ENCODE results near the gene TNP2.

Gene TNP2

DNA sequence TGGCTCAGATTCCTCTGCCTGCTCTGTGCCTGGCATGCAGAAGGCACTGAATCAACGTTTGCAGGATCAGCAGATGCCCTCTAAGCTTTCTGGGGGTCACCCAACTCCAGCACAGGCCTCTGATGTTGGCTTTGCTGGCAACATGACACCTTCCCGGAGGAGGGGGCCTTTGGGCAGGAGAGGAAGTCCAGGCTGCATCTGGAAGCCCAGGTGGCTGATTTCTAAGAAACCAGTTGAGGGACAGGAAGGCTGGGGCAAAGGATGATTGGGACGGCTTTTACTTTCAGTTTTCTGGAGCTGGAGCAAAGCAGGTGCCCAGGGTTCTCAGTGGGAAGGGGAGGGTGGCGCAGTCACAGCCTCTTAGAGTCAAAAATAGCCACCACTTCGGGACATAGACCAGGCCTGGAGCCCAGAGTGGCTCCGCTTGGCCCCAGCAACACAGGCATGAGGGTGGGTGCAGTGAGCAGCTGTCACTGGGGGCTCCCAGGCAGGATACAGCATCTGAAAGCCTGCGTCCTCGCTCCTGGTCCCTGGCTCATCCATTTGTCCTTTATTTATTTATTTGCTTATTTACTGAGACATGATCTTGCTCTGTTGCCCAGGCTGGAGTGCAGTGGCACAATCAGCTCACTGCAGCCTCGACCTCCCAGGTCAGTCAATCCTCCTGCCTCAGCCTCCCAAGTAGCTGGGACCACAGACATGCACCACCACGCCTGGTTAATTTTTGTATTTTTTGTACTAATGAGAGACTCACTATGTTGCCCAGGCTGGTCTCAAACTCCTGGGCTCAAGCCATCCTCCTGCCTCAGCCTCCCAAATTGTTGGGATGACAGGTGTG is 28.3 kb downstream of the TNP2 start:
- POLR2A ChIA-PET, result interaction anchor here (0.7 kb wide), 1 partner anchor 93 kb away, joined by 3 read pairs; no protein-coding TSS in a partner anchor
- no peak overlapping the region for H3K4me3 ChIP-seq (ENCODE audit: low read depth, low read length)
- CTCF ChIA-PET, result interaction anchor here (0.6 kb wide), 1 partner anchor 270 kb away, joined by 3 read pairs; no protein-coding TSS in a partner anchor
- TF ChIP-seq, protein P1, sequence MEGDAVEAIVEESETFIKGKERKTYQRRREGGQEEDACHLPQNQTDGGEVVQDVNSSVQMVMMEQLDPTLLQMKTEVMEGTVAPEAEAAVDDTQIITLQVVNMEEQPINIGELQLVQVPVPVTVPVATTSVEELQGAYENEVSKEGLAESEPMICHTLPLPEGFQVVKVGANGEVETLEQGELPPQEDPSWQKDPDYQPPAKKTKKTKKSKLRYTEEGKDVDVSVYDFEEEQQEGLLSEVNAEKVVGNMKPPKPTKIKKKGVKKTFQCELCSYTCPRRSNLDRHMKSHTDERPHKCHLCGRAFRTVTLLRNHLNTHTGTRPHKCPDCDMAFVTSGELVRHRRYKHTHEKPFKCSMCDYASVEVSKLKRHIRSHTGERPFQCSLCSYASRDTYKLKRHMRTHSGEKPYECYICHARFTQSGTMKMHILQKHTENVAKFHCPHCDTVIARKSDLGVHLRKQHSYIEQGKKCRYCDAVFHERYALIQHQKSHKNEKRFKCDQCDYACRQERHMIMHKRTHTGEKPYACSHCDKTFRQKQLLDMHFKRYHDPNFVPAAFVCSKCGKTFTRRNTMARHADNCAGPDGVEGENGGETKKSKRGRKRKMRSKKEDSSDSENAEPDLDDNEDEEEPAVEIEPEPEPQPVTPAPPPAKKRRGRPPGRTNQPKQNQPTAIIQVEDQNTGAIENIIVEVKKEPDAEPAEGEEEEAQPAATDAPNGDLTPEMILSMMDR (IDR thresholded peaks at IDR 0.05; ENCODE audit: insufficient read depth, low read length, missing control alignments), result no peak
- DNase-seq (ENCODE audit: low read depth, low spot score), result no peak

GRCh38 chr16:11239644-11240632 is 29.2 kb downstream of the TNP2 start:
- CTCF ChIA-PET, result interaction anchor here (0.6 kb wide), 1 partner anchor 269 kb away, joined by 3 read pairs; no protein-coding TSS in a partner anchor
- POLR2A ChIA-PET, result no interaction called here
- no peak overlapping the region for H3K4me3 ChIP-seq (ENCODE audit: low read depth, low read length)
- TF ChIP-seq, protein P1 (IDR thresholded peaks at IDR 0.05; ENCODE audit: insufficient read depth, low read length, missing control alignments), result no peak
- no peak for DNase-seq (ENCODE audit: low read depth, low spot score)

DNA sequence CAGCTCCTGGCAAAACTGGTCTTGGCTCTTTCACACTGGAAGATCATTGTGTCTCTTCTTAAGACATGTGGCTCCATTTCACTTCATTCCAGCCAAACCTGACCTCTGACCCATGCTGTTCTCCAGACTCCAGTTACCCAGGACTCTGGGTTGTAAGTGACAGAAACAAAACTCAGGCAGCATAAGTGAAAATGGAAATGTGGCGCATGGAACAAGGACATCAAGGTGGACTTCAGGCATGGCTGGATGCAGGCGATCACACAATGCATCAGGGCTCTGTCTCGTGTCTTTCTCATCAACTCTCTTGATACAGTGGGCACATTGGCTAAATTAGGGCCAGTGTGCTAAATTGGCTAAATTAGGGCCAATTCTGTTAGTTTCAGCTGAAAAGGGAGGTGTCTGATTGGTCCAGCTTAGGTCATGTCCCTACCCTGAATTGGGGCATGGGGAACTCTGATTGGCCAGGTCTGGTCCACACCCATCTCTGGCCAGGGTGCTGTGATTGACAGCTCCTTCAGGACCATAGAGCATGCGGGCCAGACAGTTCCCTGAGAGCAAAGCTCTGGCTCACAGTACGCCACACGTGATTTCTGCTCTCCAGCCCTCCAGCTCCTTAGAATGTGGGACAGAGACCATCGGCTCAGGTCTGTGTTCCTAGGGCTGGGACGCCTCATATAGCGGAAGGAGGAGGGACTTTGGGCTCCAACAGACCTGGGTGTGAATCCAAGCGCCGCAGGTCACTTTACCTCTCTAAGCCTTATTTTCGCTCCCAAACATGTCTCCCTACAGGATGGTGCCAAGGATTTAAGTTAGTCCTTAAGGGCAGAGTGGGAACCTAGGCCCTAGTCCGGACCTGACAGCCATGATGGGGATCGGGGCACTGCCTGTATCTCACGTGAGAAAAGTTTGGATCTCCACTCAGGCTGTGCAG is 30.6 kb downstream of the TNP2 start:
- H3K4me3 ChIP-seq (ENCODE audit: low read depth, low read length), result no peak overlapping the region
- POLR2A ChIA-PET, result no interaction called here
- CTCF ChIA-PET, result no interaction called here
- TF ChIP-seq, protein P1 (IDR thresholded peaks at IDR 0.05; ENCODE audit: insufficient read depth, low read length, missing control alignments), result no peak
- no peak for DNase-seq (ENCODE audit: low read depth, low spot score)

GRCh38 chr16:11236461-11237254 is 32.5 kb downstream of the TNP2 start:
- TF ChIP-seq, protein P1 (IDR thresholded peaks at IDR 0.05; ENCODE audit: insufficient read depth, low read length, missing control alignments), result no peak
- POLR2A ChIA-PET, result no interaction called here
- H3K4me3 ChIP-seq (ENCODE audit: low read depth, low read length), result no peak overlapping the region
- no peak for DNase-seq (ENCODE audit: low read depth, low spot score)
- CTCF ChIA-PET, result interaction anchor here (0.8 to 1.0 kb wide), 2 partner anchors 9 to 17 kb away, joined by 3 read pairs; no protein-coding TSS in a partner anchor

DNA sequence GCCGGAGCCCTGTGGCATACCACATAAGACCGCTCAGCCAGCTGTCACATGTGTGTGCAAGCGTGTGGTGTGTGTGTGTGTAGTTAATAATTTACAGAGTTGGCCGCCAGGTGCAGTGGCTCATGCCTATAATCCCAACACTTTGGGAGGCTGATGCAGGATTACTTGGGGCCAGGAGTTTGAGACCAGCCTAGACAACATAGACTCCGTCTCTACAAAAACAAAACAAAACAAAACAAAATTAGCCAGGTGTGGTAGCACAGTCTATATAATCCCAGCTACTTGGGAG is 33.5 kb downstream of the TNP2 start:
- ChIA-PET POLR2A (no interaction called here), CTCF (interaction anchor here (1.0 kb wide), 1 partner anchor 18 kb away, joined by 3 read pairs; no protein-coding TSS in a partner anchor)
- TF ChIP-seq, protein P1 (IDR thresholded peaks at IDR 0.05; ENCODE audit: insufficient read depth, low read length, missing control alignments), result no peak
- H3K4me3 ChIP-seq (ENCODE audit: low read depth, low read length), result no peak overlapping the region
- no peak for DNase-seq (ENCODE audit: low read depth, low spot score)
